Progenitor cell of endocrine pancreas (in vitro differentiated cells): ENCODE measurements around the gene CLDN15. TPM values are rescaled to one million over a fixed set of nuclear protein-coding genes. Genes with fewer than 3 reads are reported as not detected.

Experiments used
- DNase-seq: peaks from one replicate; pipeline ENCODE4 v3.0.0; 2021; ENCODE audit warnings: low spot score; ENCODE audit not compliant: unreplicated experiment
- H3K27ac Mint-ChIP-seq: 2 replicates; pipeline ENCODE4 v1.8.0; 2021; ENCODE audit warnings: mild to moderate bottlenecking, moderate library complexity, mixed read lengths
- H3K27me3 Mint-ChIP-seq: 2 replicates; pipeline ENCODE4 v1.8.0; 2021; ENCODE audit warnings: mixed read lengths
- H3K36me3 Mint-ChIP-seq: 2 replicates; pipeline ENCODE4 v1.8.0; 2022; ENCODE audit warnings: mixed read lengths; ENCODE audit not compliant: insufficient read depth
- H3K4me1 Mint-ChIP-seq: 2 replicates; pipeline ENCODE4 v1.8.0; 2021; ENCODE audit warnings: low read depth, mixed read lengths
- H3K4me3 Mint-ChIP-seq: 2 replicates; pipeline ENCODE4 v1.8.0; 2021; ENCODE audit warnings: low read depth, mild to moderate bottlenecking, moderate library complexity, mixed read lengths
- H3K9me3 Mint-ChIP-seq: 2 replicates; pipeline ENCODE4 v1.8.0; 2021; ENCODE audit warnings: low read depth, mixed read lengths
- CTCF ChIP-seq: fragments of 200-600 bp; sonication (generic); IDR thresholded peaks from one replicate; pipeline ENCODE4 v1.5.0; 2021; ENCODE audit warnings: antibody characterized with exemption, mild to moderate bottlenecking; ENCODE audit not compliant: unreplicated experiment
- total RNA-seq: library from RNA; stranded (reverse); gene quantifications from 2 replicates; pipeline ENCODE4 v1.2.1, GENCODE V29; 2021

CLDN15 gene
- total RNA-seq, 1 donor from 2014 or later, result 22.8 TPM

GRCh38 chr7:101241015-101241363, 3.4 kb upstream of the CLDN15 start:
- Mint-ChIP-seq H3K4me3 (no peak overlapping the region), H3K9me3 (no peaks in the 10 kb centered on the region), H3K36me3 (peaks cover 6% of the 10 kb centered on the region), H3K27ac (no peak overlapping the region), H3K27me3 (no peaks in the 10 kb centered on the region), H3K4me1 (peaks cover 22% of the 10 kb centered on the region)
- TF ChIP-seq CTCF, result no peak
- no peak for DNase-seq

GRCh38 chr7:101240226-101241014, 2.8 kb upstream of the CLDN15 start:
- no peak for DNase-seq
- Mint-ChIP-seq H3K36me3 (peaks cover 6% of the 10 kb centered on the region), H3K4me1 (peaks cover 22% of the 10 kb centered on the region), H3K27ac (peak overlapping the region; percentile 61), H3K4me3 (no peak overlapping the region), H3K27me3 (no peaks in the 10 kb centered on the region), H3K9me3 (no peaks in the 10 kb centered on the region)
- no peak for TF ChIP-seq CTCF

GRCh38 chr7:101239951-101240220, 2.3 kb upstream of the CLDN15 start:
- Mint-ChIP-seq H3K36me3 (peaks cover 5% of the 10 kb centered on the region), H3K4me3 (no peak overlapping the region), H3K4me1 (peaks cover 21% of the 10 kb centered on the region), H3K9me3 (no peaks in the 10 kb centered on the region), H3K27me3 (no peaks in the 10 kb centered on the region), H3K27ac (no peak overlapping the region)
- TF ChIP-seq CTCF, result no peak
- no peak for DNase-seq

- H3K4me1 Mint-ChIP-seq, result peaks cover 21% of the 10 kb centered on the region
- no peak overlapping the region for H3K4me3 Mint-ChIP-seq
- H3K27ac Mint-ChIP-seq, result peak overlapping the region; percentile 90
- DNase-seq, result no peak
- no peaks in the 10 kb centered on the region for H3K9me3 Mint-ChIP-seq
- peaks cover 5% of the 10 kb centered on the region for H3K36me3 Mint-ChIP-seq
- TF ChIP-seq CTCF, result no peak
- H3K27me3 Mint-ChIP-seq, result no peaks in the 10 kb centered on the region
Measured at GRCh38 chr7:101239191-101239950, 1.8 kb upstream of the CLDN15 start.

- Mint-ChIP-seq H3K27me3 (no peaks in the 10 kb centered on the region), H3K27ac (peak overlapping the region; percentile 90), H3K36me3 (peaks cover 5% of the 10 kb centered on the region), H3K9me3 (no peaks in the 10 kb centered on the region), H3K4me3 (no peak overlapping the region), H3K4me1 (peaks cover 18% of the 10 kb centered on the region)
- no peak for TF ChIP-seq CTCF
- DNase-seq, result peak; percentile 36
Measured at GRCh38 chr7:101238226-101239182, 902 bp upstream of the CLDN15 start.
